ENCODE data around the gene CELSR2.

Gene CELSR2

GRCh38 chr1:109309347-109309746 lies 60.0 kb downstream of the CELSR2 start:
- no peak for DNase-seq

- no peak for DNase-seq
Observed at GRCh38 chr1:109312246-109312645, 62.9 kb downstream of the CELSR2 start.

GRCh38 chr1:109312978-109313775 lies 63.8 kb downstream of the CELSR2 start:
- no peak for DNase-seq

GRCh38 chr1:109314795-109315194 lies 65.5 kb downstream of the CELSR2 start:
- no peak for DNase-seq

- DNase-seq, result no peak
Observed at GRCh38 chr1:109315288-109315687, 65.9 kb downstream of the CELSR2 start.

- no peak for DNase-seq
Observed at GRCh38 chr1:109316506-109316905, 67.2 kb downstream of the CELSR2 start.

- DNase-seq, result no peak
Observed at GRCh38 chr1:109319114-109319513, 69.8 kb downstream of the CELSR2 start.

- no peak for DNase-seq
Observed at GRCh38 chr1:109322974-109323373, 73.6 kb downstream of the CELSR2 start.

Data from activated CD4-positive, alpha-beta T cell treated with anti-CD3 and anti-CD28 coated beads, Interleukin-2, amount 50 U/mL, for 1 hour (primary cell).